MM.1S (cell line): ENCODE measurements around the gene DUSP15.

ENCODE experiments used
- DNase-seq: peaks from one replicate; pipeline ENCODE4 v3.0.0-alpha.2; 2015
- H2AFZ ChIP-seq: fragments of 300-600 bp; sonication (generic); 2 replicates; pipeline ENCODE4 v1.6.0; 2016; ENCODE audit warnings: antibody characterized with exemption, low read length
- H3F3A ChIP-seq: fragments of 300-600 bp; sonication (generic); 2 replicates; pipeline ENCODE4 v1.6.1; 2016; ENCODE audit warnings: mild to moderate bottlenecking, antibody characterized with exemption, low read length, moderate library complexity, mixed read lengths; ENCODE audit not compliant: insufficient read depth
- H3K27ac ChIP-seq: fragments of 300-600 bp; sonication (generic); 2 replicates; pipeline ENCODE4 v1.5.1; 2016; ENCODE audit warnings: mild to moderate bottlenecking, low read length
- H3K27me3 ChIP-seq: fragments of 300-600 bp; sonication (generic); replicated peaks from 2 replicates; pipeline ENCODE4 v1.6.0; 2016; ENCODE audit warnings: low read length; ENCODE audit not compliant: insufficient read depth
- H3K36me3 ChIP-seq: fragments of 300-600 bp; sonication (generic); replicated peaks from 2 replicates; pipeline ENCODE4 v1.6.1; 2016; ENCODE audit warnings: mild to moderate bottlenecking, low read length, mixed read lengths; ENCODE audit not compliant: insufficient read depth
- H3K4me1 ChIP-seq: fragments of 300-600 bp; sonication (generic); 2 replicates; pipeline ENCODE4 v1.6.1; 2016; ENCODE audit warnings: low read length, mixed read lengths
- H3K4me2 ChIP-seq: fragments of 300-600 bp; sonication (generic); 2 replicates; pipeline ENCODE4 v1.6.0; 2016; ENCODE audit warnings: low read depth, low read length
- H3K4me3 ChIP-seq: fragments of 300-600 bp; sonication (generic); 2 replicates; pipeline ENCODE4 v1.5.1; 2016; ENCODE audit warnings: low read length, mixed read lengths
- H3K79me2 ChIP-seq: fragments of 300-600 bp; sonication (generic); 2 replicates; pipeline ENCODE4 v1.6.1; 2016; ENCODE audit warnings: mixed run types, low read length, mixed read lengths
- H3K9ac ChIP-seq: fragments of 300-600 bp; sonication (generic); 2 replicates; pipeline ENCODE4 v1.6.1; 2016; ENCODE audit warnings: low read length, mixed read lengths
- H3K9me2 ChIP-seq: fragments of 300-600 bp; sonication (generic); replicated peaks from 2 replicates; pipeline ENCODE4 v1.6.1; 2016; ENCODE audit warnings: mild to moderate bottlenecking, low read length, mixed read lengths; ENCODE audit not compliant: insufficient read depth
- H3K9me3 ChIP-seq: fragments of 300-600 bp; sonication (generic); replicated peaks from 2 replicates; pipeline ENCODE4 v1.6.1; 2016; ENCODE audit warnings: mild to moderate bottlenecking, low read length, mixed read lengths; ENCODE audit not compliant: insufficient read depth
- H4K20me1 ChIP-seq: fragments of 300-600 bp; sonication (generic); 2 replicates; pipeline ENCODE4 v1.6.1; 2016; ENCODE audit warnings: mild to moderate bottlenecking, low read length, moderate library complexity, mixed read lengths; ENCODE audit not compliant: insufficient read depth
- EZH2 ChIP-seq: fragments of 300-600 bp; sonication (generic); optimal IDR thresholded peaks from 2 replicates; pipeline ENCODE3; 2017; ENCODE audit warnings: low read depth, mild to moderate bottlenecking, antibody characterized with exemption, low read length, mixed read lengths
- EZH2phosphoT487 ChIP-seq: fragments of 300-600 bp; sonication (generic); IDR thresholded peaks from 2 replicates; pipeline ENCODE4 v1.6.1; 2018; ENCODE audit warnings: antibody characterized with exemption, low read length
- TF ChIP-seq, protein P1 (sequence below): fragments of 300-600 bp; sonication (generic); IDR thresholded peaks from 2 replicates; pipeline ENCODE4 v1.5.1; 2016; ENCODE audit warnings: antibody characterized with exemption, low read length, mixed read lengths

The DUSP15 gene

DNA sequence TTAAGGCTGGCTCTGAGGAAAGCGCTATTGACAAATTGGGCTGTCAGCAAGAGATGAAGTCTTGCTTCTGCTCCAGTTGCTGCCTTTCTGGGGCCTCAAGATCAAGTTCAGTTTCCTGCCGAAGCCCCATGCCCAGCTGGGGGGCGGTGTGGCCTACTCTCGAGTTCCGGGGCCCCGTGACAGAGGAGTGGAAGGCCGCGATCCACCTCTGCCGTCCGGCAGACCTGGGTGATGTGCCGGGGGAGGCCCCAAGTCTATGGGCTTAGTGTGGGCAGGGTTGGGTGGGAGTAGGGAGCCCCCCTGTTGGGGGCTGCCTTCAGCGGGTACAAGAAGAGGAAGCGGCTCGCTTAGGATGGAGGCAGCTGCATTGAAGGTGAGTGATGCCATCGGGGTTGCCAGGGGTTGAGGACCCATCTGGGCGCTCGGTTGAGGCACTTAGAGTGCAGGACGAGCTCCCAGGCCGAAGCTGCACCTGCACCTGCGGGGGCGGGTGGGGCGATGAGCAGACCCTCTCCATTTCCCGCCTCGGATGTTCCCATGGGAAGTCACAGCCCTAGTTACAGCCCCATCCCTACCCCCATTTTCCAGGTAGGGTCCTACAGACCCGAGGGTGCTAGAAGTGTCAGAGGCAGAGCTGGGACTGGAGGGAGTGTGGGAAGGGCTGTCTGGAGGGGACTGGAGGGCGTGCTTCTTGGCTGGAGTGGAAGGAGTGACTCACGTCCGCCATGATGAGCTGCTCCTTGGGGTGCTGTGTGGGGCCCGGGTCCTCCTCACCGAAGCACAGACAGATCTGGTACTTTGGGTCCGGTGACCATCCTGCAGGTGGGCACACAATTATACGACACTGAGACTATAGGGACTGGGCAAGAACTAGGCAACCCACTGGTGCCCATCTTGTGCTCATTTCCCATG lies 22.0 kb downstream of the DUSP15 start:
- Histone ChIP-seq H3K79me2 (no peaks in the 10 kb centered on the region), H4K20me1 (no peaks in the 10 kb centered on the region; the same call in 1 of the 2 replicates), H3F3A (0 out of 2 replicates have a peak, but pooled peaks cover 2% of the 10 kb centered on the region), H3K4me2 (no peak overlapping the region), H3K27ac (no peak overlapping the region), H3K4me3 (no peak overlapping the region), H3K4me1 (peaks cover 11% of the 10 kb centered on the region), H3K9ac (no peak overlapping the region), H3K9me2 (no peaks in the 10 kb centered on the region), H3K27me3 (peaks cover 89% of the 10 kb centered on the region), H3K9me3 (no peaks in the 10 kb centered on the region), H3K36me3 (no peaks in the 10 kb centered on the region), H2AFZ (no peak overlapping the region)
- TF ChIP-seq EZH2 (no peak), EZH2phosphoT487 (no peak)
- TF ChIP-seq, protein P1, sequence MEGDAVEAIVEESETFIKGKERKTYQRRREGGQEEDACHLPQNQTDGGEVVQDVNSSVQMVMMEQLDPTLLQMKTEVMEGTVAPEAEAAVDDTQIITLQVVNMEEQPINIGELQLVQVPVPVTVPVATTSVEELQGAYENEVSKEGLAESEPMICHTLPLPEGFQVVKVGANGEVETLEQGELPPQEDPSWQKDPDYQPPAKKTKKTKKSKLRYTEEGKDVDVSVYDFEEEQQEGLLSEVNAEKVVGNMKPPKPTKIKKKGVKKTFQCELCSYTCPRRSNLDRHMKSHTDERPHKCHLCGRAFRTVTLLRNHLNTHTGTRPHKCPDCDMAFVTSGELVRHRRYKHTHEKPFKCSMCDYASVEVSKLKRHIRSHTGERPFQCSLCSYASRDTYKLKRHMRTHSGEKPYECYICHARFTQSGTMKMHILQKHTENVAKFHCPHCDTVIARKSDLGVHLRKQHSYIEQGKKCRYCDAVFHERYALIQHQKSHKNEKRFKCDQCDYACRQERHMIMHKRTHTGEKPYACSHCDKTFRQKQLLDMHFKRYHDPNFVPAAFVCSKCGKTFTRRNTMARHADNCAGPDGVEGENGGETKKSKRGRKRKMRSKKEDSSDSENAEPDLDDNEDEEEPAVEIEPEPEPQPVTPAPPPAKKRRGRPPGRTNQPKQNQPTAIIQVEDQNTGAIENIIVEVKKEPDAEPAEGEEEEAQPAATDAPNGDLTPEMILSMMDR: no peak
- DNase-seq: no peak

DNA sequence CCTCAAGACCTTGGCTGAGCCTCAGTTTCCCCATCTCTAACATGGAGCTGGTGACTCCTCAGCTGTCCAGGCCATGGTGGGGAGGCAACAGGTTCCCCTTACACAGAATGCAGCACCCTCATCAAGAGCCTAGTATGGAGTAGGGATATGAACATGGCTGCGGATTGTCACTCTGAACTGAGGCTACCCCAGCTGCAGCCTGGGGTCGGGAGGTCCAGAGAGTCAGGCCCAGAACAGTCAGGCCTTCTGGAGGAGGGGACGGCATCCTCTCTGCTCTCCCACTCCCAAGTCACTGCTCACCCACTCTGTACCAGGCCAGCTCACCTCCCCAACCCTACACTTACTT lies 23.6 kb downstream of the DUSP15 start:
- Histone ChIP-seq H4K20me1 (no peaks in the 10 kb centered on the region; the same call in 1 of the 2 replicates), H3K4me3 (no peak overlapping the region), H3K9me3 (no peaks in the 10 kb centered on the region), H3K9me2 (no peaks in the 10 kb centered on the region), H3K36me3 (no peaks in the 10 kb centered on the region), H3K9ac (no peak overlapping the region), H2AFZ (no peak overlapping the region), H3K27ac (no peak overlapping the region), H3K27me3 (peaks cover 97% of the 10 kb centered on the region), H3K4me2 (no peak overlapping the region), H3K4me1 (peaks cover 11% of the 10 kb centered on the region), H3F3A (0 out of 2 replicates have a peak, but pooled peaks cover 2% of the 10 kb centered on the region), H3K79me2 (no peaks in the 10 kb centered on the region)
- DNase-seq: no peak
- TF ChIP-seq EZH2: no peak
- TF ChIP-seq, protein P1: no peak
- no peak for TF ChIP-seq EZH2phosphoT487

DNA sequence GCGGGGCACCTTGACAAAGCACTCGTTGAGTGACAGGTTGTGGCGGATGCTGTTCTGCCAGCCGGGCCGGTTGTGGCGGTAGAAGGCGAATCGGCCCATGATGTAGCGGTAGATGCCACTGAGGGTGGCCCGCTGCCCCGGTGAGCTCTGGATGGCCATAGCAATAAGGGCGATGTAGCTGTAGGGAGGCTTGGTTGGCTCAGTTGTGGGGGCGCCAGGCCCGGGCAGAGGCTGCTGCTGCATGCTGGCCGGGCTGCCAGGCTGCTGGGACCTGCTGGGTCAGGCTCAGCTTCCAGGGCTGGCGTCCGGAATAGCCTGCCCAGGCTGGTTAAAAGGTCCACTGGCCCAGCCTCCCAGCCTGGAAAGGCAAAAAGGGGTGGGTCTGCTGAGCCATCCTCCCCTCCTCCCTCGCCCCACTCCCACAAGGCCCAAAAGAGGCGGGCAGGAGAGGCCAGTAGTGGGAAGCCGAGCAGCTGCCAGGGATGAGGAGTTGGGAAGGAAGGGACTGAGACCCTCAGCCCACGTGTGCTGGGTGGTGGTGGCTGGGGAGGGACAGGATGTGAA lies 24.9 kb downstream of the DUSP15 start, which contains the start of gene FOXS1:
Gene FOXS1, minus strand, starts transcription at position 305 of the 564 bp plus-strand sequence. Its CDS starts 62 bp downstream, at position 243.
- Histone ChIP-seq H3K4me1 (peaks cover 11% of the 10 kb centered on the region), H3K79me2 (no peaks in the 10 kb centered on the region), H3K27ac (no peak within 1 kb of the TSS), H3K4me3 (no peak within 1 kb of the TSS), H4K20me1 (no peaks in the 10 kb centered on the region; the same call in 1 of the 2 replicates), H3F3A (0 out of 2 replicates have a peak, but pooled peaks cover 2% of the 10 kb centered on the region), H3K36me3 (no peaks in the 10 kb centered on the region), H3K4me2 (no peak within 1 kb of the TSS), H3K9ac (no peak within 1 kb of the TSS), H3K9me3 (no peaks in the 10 kb centered on the region), H3K27me3 (peaks cover 95% of the 10 kb centered on the region), H3K9me2 (no peaks in the 10 kb centered on the region), H2AFZ (no peak within 1 kb of the TSS)
- no peak for DNase-seq
- TF ChIP-seq, protein P1: no peak
- TF ChIP-seq EZH2: no peak
- TF ChIP-seq EZH2phosphoT487: no peak
